WERI-Rb-1 (cell line): ENCODE measurements around the gene AARS2.

ENCODE experiments used
- DNase-seq: peaks from one replicate; pipeline ENCODE4 v3.0.0-alpha.2; 2020
- H3K27ac ChIP-seq: fragments of 250-450 bp; sonication (Bioruptor Pico); 2 replicates; pipeline ENCODE4 v1.5.1; 2020; ENCODE audit warnings: mild to moderate bottlenecking, moderate library complexity
- H3K27me3 ChIP-seq: fragments of 250-450 bp; sonication (Bioruptor Pico); 2 replicates; pipeline ENCODE4 v1.5.1; 2021; ENCODE audit warnings: mild to moderate bottlenecking, low read depth, moderate library complexity; ENCODE audit not compliant: insufficient read depth, severe bottlenecking
- H3K36me3 ChIP-seq: fragments of 250-450 bp; sonication (Bioruptor Pico); 2 replicates; pipeline ENCODE4 v1.5.1; 2020; ENCODE audit warnings: mild to moderate bottlenecking, moderate library complexity
- H3K4me3 ChIP-seq: 2 replicates; pipeline ENCODE4 v1.5.1; 2011; ENCODE audit warnings: low read depth, mild to moderate bottlenecking, control low read depth, low read length
- H3K9me3 ChIP-seq: fragments of 250-450 bp; sonication (Bioruptor Pico); 2 replicates; pipeline ENCODE4 v1.5.1; 2021; ENCODE audit warnings: mild to moderate bottlenecking, moderate library complexity; ENCODE audit not compliant: severe bottlenecking
- CTCF ChIP-seq: IDR thresholded peaks from 2 replicates; pipeline ENCODE4 v1.5.1; 2011; ENCODE audit warnings: low read depth, mild to moderate bottlenecking, control low read depth, inconsistent platforms, low read length

The AARS2 gene

DNA sequence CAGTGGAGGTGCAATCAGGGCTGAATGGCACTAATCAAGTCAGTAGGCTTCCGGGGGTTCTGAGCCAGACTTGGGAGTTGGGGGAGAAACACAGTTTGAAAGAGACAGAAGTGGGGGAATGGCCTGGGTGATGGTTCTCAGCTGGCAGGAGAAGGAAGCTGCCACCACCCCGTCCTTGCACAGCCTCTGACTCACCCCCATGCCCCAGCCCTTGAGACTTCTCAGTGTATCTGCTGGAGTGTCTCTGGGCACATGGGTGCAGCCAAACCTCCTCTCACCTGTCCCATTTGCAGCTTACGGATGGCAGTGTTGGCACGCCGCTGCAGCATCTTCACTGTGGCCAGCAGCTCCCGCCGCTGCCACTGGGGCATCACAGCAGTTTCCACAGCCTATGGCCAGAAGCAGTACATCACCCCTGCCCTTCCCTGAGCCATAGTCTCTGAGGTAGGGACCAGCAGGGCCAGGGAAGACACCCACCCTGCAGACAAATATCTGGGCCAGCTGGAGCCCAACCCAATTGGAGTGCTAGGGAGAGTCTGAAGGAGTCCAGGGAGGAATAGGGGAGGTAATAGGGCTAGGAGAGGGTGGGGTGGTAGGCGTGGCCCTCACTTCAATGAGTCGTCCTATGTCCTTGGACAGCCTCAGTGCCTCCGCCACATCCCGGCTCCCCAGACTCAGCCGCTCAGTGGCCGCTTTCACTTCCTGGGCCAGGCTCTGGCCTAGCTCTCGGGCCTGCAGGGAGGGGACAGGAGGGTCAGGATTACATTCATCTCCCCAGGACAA is 11.2 kb downstream of the AARS2 start:
- Histone ChIP-seq H3K27ac (peak overlapping the region; percentile 25; the same call in 1 of the 2 replicates), H3K27me3 (no peaks in the 10 kb centered on the region), H3K36me3 (peaks cover 77% of the 10 kb centered on the region), H3K9me3 (no peaks in the 10 kb centered on the region), H3K4me3 (no peak overlapping the region)
- DNase-seq: no peak
- TF ChIP-seq CTCF: no peak

GRCh38 chr6:44301106-44301505 is 12.0 kb downstream of the AARS2 start:
- TF ChIP-seq CTCF: no peak
- Histone ChIP-seq H3K27me3 (no peaks in the 10 kb centered on the region), H3K9me3 (no peaks in the 10 kb centered on the region), H3K27ac (peak overlapping the region; percentile 25), H3K4me3 (no peak overlapping the region), H3K36me3 (peaks cover 68% of the 10 kb centered on the region)
- DNase-seq: no peak

GRCh38 chr6:44300292-44300823 is 12.8 kb downstream of the AARS2 start:
- DNase-seq: no peak
- TF ChIP-seq CTCF: no peak
- no peaks in the 10 kb centered on the region for H3K27me3 ChIP-seq
- no peak overlapping the region for H3K4me3 ChIP-seq
- H3K27ac ChIP-seq: peak overlapping the region; percentile 10
- H3K9me3 ChIP-seq: no peaks in the 10 kb centered on the region
- H3K36me3 ChIP-seq: peaks cover 61% of the 10 kb centered on the region

GRCh38 chr6:44298864-44299263 is 14.3 kb downstream of the AARS2 start:
- Histone ChIP-seq H3K27ac (no peak overlapping the region), H3K4me3 (no peak overlapping the region), H3K27me3 (no peaks in the 10 kb centered on the region), H3K36me3 (peaks cover 46% of the 10 kb centered on the region), H3K9me3 (no peaks in the 10 kb centered on the region)
- no peak for DNase-seq
- TF ChIP-seq CTCF: no peak

DNA sequence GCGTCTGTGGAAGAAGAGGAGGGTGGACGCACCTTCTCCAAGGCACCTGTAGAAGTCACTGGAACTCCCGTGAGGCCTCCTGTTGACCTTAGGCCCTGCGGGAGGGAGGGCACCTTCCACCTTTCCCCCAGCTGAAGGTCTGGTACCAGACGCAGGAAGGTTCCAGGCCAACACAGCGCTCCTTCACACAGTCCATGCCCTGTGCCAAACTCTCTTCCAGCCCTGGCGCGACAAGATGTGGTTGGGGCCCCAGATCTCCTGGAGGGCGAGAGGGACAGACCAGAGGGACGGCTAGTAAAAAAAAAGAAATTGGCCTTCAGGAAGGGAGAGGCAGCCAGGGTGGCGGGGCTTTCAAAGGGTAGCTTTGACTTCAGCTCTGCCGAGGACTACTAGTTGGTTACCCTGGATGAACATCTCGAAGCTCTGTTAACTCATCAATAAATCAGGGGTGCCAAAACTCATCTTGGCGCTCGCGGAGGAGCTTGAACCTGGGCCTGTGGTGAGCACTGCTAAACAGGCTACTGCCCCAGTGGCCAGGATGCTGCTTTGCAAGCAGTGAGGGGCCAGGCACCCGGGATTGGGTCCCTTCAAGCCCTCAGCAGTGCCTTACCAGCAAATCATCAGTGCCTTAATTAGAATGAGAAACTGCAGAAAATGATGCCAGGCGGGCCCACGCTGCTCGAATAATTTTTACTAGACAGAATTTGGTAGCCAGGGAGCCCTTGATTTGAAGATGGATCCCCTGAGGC is 14.9 kb downstream of the AARS2 start:
- H3K9me3 ChIP-seq: no peaks in the 10 kb centered on the region
- H3K4me3 ChIP-seq: peak overlapping the region; percentile 60
- TF ChIP-seq CTCF: peak; percentile 33; the same call in 1 of the 2 replicates
- H3K36me3 ChIP-seq: peaks cover 39% of the 10 kb centered on the region
- DNase-seq: peak; percentile 58
- no peak overlapping the region for H3K27ac ChIP-seq
- H3K27me3 ChIP-seq: no peaks in the 10 kb centered on the region
